ENCODE data around the gene ANKRD49. TPM values are rescaled to one million over a fixed set of nuclear protein-coding genes. Genes with fewer than 3 reads are reported as not detected.

The ANKRD49 gene
- total RNA-seq, 1 experiment from 2014 or later, result 12.7 TPM

- Histone ChIP-seq H3K4me2 (0 out of 2 replicates have a peak overlapping the region, but pooled peaks have one; percentile 18), H3K79me2 (ENCODE audit: low read depth) (no peaks in the 10 kb centered on the region), H3K4me1 (replicated peaks; ENCODE audit: insufficient read depth) (peaks cover 21% of the 10 kb centered on the region), H2AFZ (no peak overlapping the region), H3K27ac (peak overlapping the region; percentile 37), H4K20me1 (ENCODE audit: insufficient read depth) (no peaks in the 10 kb centered on the region), H3K27me3 (ENCODE audit: insufficient read depth, low read depth) (no peaks in the 10 kb centered on the region), H3K9me2 (ENCODE audit: insufficient read depth) (no peaks in the 10 kb centered on the region), H3K36me3 (ENCODE audit: low read depth) (peaks cover 14% of the 10 kb centered on the region; the same call in 1 of the 2 replicates), H3K9me3 (ENCODE audit: insufficient read depth, low read depth) (no peaks in the 10 kb centered on the region), H3F3A (ENCODE audit: insufficient read depth, low read depth) (peaks cover 5% of the 10 kb centered on the region; the same call in 1 of the 2 replicates), H3K4me3 (no peak overlapping the region)
- ChIA-PET POLR2A (ENCODE audit: unreplicated experiment) (no interaction called here), CTCF (interaction anchor here (0.6 kb wide), 1 partner anchor 797 kb away, joined by 4 read pairs; no protein-coding TSS in a partner anchor)
- intact Hi-C loops (cut with micrococcal nuclease; ENCODE audit: unreplicated experiment), result no loop called here
- no TSS peak for BruUV-seq (replicated peaks)
- DNase-seq, result no peak
- no peak for TF ChIP-seq CTCF (conservative IDR thresholded peaks at IDR 0.05)
- no peak for TF ChIP-seq EZH2 (IDR thresholded peaks at IDR 0.05; ENCODE audit: low read depth)
Observed at GRCh38 chr11:94449029-94449428, 44.8 kb upstream of the ANKRD49 start.

GRCh38 chr11:94449437-94449836, 44.3 kb upstream of the ANKRD49 start:
- ChIA-PET CTCF (no interaction called here), POLR2A (ENCODE audit: unreplicated experiment) (no interaction called here)
- intact Hi-C loops (cut with micrococcal nuclease; ENCODE audit: unreplicated experiment), result no loop called here
- Histone ChIP-seq H3K4me2 (peak overlapping the region; percentile 18; the same call in 1 of the 2 replicates), H2AFZ (no peak overlapping the region), H3K4me1 (replicated peaks; ENCODE audit: insufficient read depth) (peaks cover 21% of the 10 kb centered on the region), H4K20me1 (ENCODE audit: insufficient read depth) (no peaks in the 10 kb centered on the region), H3K4me3 (no peak overlapping the region), H3K36me3 (ENCODE audit: low read depth) (peaks cover 17% of the 10 kb centered on the region; the same call in 1 of the 2 replicates), H3K27ac (peak overlapping the region; percentile 37), H3K79me2 (ENCODE audit: low read depth) (no peaks in the 10 kb centered on the region), H3K9me3 (ENCODE audit: insufficient read depth, low read depth) (no peaks in the 10 kb centered on the region), H3K27me3 (ENCODE audit: insufficient read depth, low read depth) (no peaks in the 10 kb centered on the region), H3F3A (ENCODE audit: insufficient read depth, low read depth) (peaks cover 5% of the 10 kb centered on the region; the same call in 1 of the 2 replicates), H3K9me2 (ENCODE audit: insufficient read depth) (no peaks in the 10 kb centered on the region)
- DNase-seq, result peak in 1 of 2 experiments; percentile 97
- BruUV-seq (replicated peaks), result no TSS peak
- TF ChIP-seq CTCF (conservative IDR thresholded peaks at IDR 0.05) (no peak), EZH2 (IDR thresholded peaks at IDR 0.05; ENCODE audit: low read depth) (no peak)

GRCh38 chr11:94450048-94450447, 43.7 kb upstream of the ANKRD49 start:
- Histone ChIP-seq H3K4me1 (replicated peaks; ENCODE audit: insufficient read depth) (peaks cover 22% of the 10 kb centered on the region), H3F3A (ENCODE audit: insufficient read depth, low read depth) (peaks cover 5% of the 10 kb centered on the region; the same call in 1 of the 2 replicates), H3K27me3 (ENCODE audit: insufficient read depth, low read depth) (no peaks in the 10 kb centered on the region), H2AFZ (no peak overlapping the region), H3K9me2 (ENCODE audit: insufficient read depth) (no peaks in the 10 kb centered on the region), H3K79me2 (ENCODE audit: low read depth) (no peaks in the 10 kb centered on the region), H3K4me3 (no peak overlapping the region), H3K27ac (peak overlapping the region; percentile 37), H3K4me2 (peak overlapping the region; percentile 18; the same call in 1 of the 2 replicates), H3K9me3 (ENCODE audit: insufficient read depth, low read depth) (no peaks in the 10 kb centered on the region), H3K36me3 (ENCODE audit: low read depth) (peaks cover 19% of the 10 kb centered on the region; the same call in 1 of the 2 replicates), H4K20me1 (ENCODE audit: insufficient read depth) (no peaks in the 10 kb centered on the region)
- no peak for DNase-seq
- ChIA-PET POLR2A (ENCODE audit: unreplicated experiment) (no interaction called here), CTCF (no interaction called here)
- BruUV-seq (replicated peaks), result no TSS peak
- intact Hi-C loops (cut with micrococcal nuclease; ENCODE audit: unreplicated experiment), result no loop called here
- TF ChIP-seq EZH2 (IDR thresholded peaks at IDR 0.05; ENCODE audit: low read depth), result no peak
- no peak for TF ChIP-seq CTCF (conservative IDR thresholded peaks at IDR 0.05)

Data from PC-9 (cell line).